B cell (primary cell): Measurements from ENCODE around the gene TBC1D12. TPM values are rescaled to one million over a fixed set of nuclear protein-coding genes. Genes with fewer than 3 reads are reported as not detected.

Experiments
- ATAC-seq: fragments of 200-7000 bp; cut with Tn5 transposase; one replicate; pipeline ENCODE4 v1.10.0; 2021; ENCODE audit warnings: low read depth, mild to moderate bottlenecking, moderate number of reproducible peaks, moderate library complexity
- CTCF ChIA-PET: fragments of 350-600 bp; sonication (Branson Sonifier 250); formaldehyde crosslinking; loops from one replicate; lab custom pipeline; 2021; ENCODE audit warnings: antibody characterized with exemption, inconsistent platforms; lab: Charles Lee
- POLR2A ChIA-PET: fragments of 350-600 bp; sonication (Branson Sonifier 250); formaldehyde crosslinking; loops from one replicate; lab custom pipeline; 2021; ENCODE audit warnings: antibody characterized with exemption; lab: Charles Lee
- DNase-seq: peaks from one replicate; pipeline ENCODE4 v3.0.0; 2013
- H2AFZ ChIP-seq: 2 replicates; pipeline ENCODE4 v1.6.1; 2012; ENCODE audit warnings: mild to moderate bottlenecking, low read depth, low read length; ENCODE audit not compliant: insufficient read depth, poor library complexity, severe bottlenecking
- H3K27ac ChIP-seq, 2 donors: 1 replicate in 1 of 2; 2 replicates in 1 of 2; pipeline ENCODE4 v1.5.1; 2012 to 2013; ENCODE audit warnings: low read length in 2 of 2, mild to moderate bottlenecking in 2 of 2, moderate library complexity in 1 of 2
- H3K27me3 ChIP-seq, 4 experiments: fragments of 200-600 bp in 1 of 4; sonication (generic) in 1 of 4; replicated peaks in 1 of 4; 1 replicate in 2 of 4; 2 replicates in 2 of 4; pipeline versions ENCODE4 v1.6.1 to v1.7.0; 2013 to 2016; ENCODE audit warnings: low read length in 3 of 4, mild to moderate bottlenecking in 2 of 4, mixed read lengths in 1 of 4, moderate library complexity in 1 of 4; ENCODE audit not compliant: insufficient read depth in 4 of 4, control insufficient read depth in 3 of 4; ENCODE audit errors: control extremely low read depth in 1 of 4
- H3K36me3 ChIP-seq, 2 experiments: replicated peaks in 1 of 2; 1 replicate in 1 of 2; 2 replicates in 1 of 2; pipeline versions ENCODE4 v1.6.1 to v1.7.1; 2013; ENCODE audit warnings: low read length in 1 of 2; ENCODE audit not compliant: insufficient read depth in 2 of 2, control insufficient read depth in 1 of 2; ENCODE audit errors: control extremely low read depth in 1 of 2, extremely low read depth in 1 of 2
- H3K4me1 ChIP-seq, 2 donors: fragments of 200-600 bp in 1 of 2; sonication (generic) in 1 of 2; 1 replicate in 1 of 2; 2 replicates in 1 of 2; pipeline versions ENCODE4 v1.5.1 to v1.6.1; 2013 to 2017; ENCODE audit warnings: low read length in 2 of 2; ENCODE audit not compliant: control insufficient read depth in 2 of 2, insufficient read depth in 2 of 2
- H3K4me2 ChIP-seq: replicated peaks from 2 replicates; pipeline ENCODE3; 2012; ENCODE audit warnings: mild to moderate bottlenecking, low read depth, low read length; ENCODE audit not compliant: poor library complexity, severe bottlenecking
- H3K4me3 ChIP-seq, 5 experiments: fragments of 200-600 bp in 1 of 5; sonication (generic) in 1 of 5; 1 replicate in 3 of 5; 2 replicates in 2 of 5; pipeline versions ENCODE4 v1.5.1 to v1.7.0; 2011 to 2016; ENCODE audit warnings: low read length in 4 of 5, mild to moderate bottlenecking in 4 of 5, low read depth in 2 of 5, control low read depth in 1 of 5, moderate library complexity in 1 of 5; ENCODE audit not compliant: insufficient read depth in 1 of 5; ENCODE audit errors: control extremely low read depth in 1 of 5, extremely low read depth in 1 of 5
- H3K79me2 ChIP-seq: fragments of 200-600 bp; sonication (generic); one replicate; pipeline ENCODE4 v1.6.0; 2016; ENCODE audit warnings: low read length; ENCODE audit not compliant: control insufficient read depth, insufficient read depth
- H3K9ac ChIP-seq: fragments of 200-600 bp; sonication (generic); 2 replicates; pipeline ENCODE4 v1.6.1; 2017; ENCODE audit warnings: mild to moderate bottlenecking, low read length, moderate library complexity
- H3K9me3 ChIP-seq, 3 donors: one replicate each; pipeline versions ENCODE4 v1.6.1 to v1.7.1; 2013; ENCODE audit warnings: low read length in 2 of 3; ENCODE audit not compliant: control insufficient read depth in 2 of 3, insufficient read depth in 1 of 3; ENCODE audit errors: control extremely low read depth in 1 of 3
- H4K20me1 ChIP-seq: 2 replicates; pipeline ENCODE4 v1.6.0; 2012; ENCODE audit warnings: mild to moderate bottlenecking, low read length; ENCODE audit not compliant: insufficient read depth, control insufficient read depth, poor library complexity, severe bottlenecking
- H3K27ac Mint-ChIP-seq: one replicate; pipeline ENCODE4 v1.8.0; 2021; ENCODE audit warnings: mixed read lengths
- H3K27me3 Mint-ChIP-seq: one replicate; pipeline ENCODE4 v1.8.0; 2021; ENCODE audit warnings: mixed read lengths
- H3K4me1 Mint-ChIP-seq: one replicate; pipeline ENCODE4 v1.8.0; 2021; ENCODE audit warnings: mixed read lengths
- H3K4me3 Mint-ChIP-seq: one replicate; pipeline ENCODE4 v1.8.0; 2021; ENCODE audit warnings: mixed read lengths
- H3K9me3 Mint-ChIP-seq: one replicate; pipeline ENCODE4 v1.8.0; 2022; ENCODE audit warnings: mixed read lengths; ENCODE audit not compliant: insufficient read depth
- EZH2 ChIP-seq: IDR thresholded peaks from 2 replicates; pipeline ENCODE4 v1.6.1; 2012; ENCODE audit warnings: borderline replicate concordance, low read depth, mild to moderate bottlenecking, moderate library complexity, low read length; ENCODE audit not compliant: insufficient read depth, poor library complexity, severe bottlenecking
- WGBS: methylation state at CpG from one replicate; pipeline ENCODE4 v1.1.5; 2013; ENCODE audit warnings: missing lambda C conversion rate; ENCODE audit not compliant: insufficient coverage; 5-methylcytosine and 5-hydroxymethylcytosine counted together
- intact Hi-C: fragments of 100-400 bp; cut with micrococcal nuclease; formaldehyde crosslinking; loops from one replicate; pipeline ENCODE4 v1.10.0; 2022
- polyA plus RNA-seq: library from polyadenylated mRNA; depleted of rRNA; stranded (reverse); fragments of >200 nt; gene quantifications from 2 replicates; pipeline ENCODE4 v1.2.3, GENCODE V29; 2012
- total RNA-seq, 2 donors: library from RNA; stranded (reverse); fragments of 120-200 nt in 1 of 2; gene quantifications; 1 replicate in 1 of 2; 2 replicates in 1 of 2; pipeline versions ENCODE4 v1.2.3 to v1.2.4, GENCODE V29; 2013 to 2022
- TF ChIP-seq, protein P1 (sequence below): fragments of 200-600 bp; IDR thresholded peaks from one replicate; pipeline ENCODE4 v1.8.0; 2022; ENCODE audit warnings: antibody characterized with exemption, mild to moderate bottlenecking

Gene TBC1D12
- total and polyA plus RNA-seq, 2 donors (not counting 1 experiment from before 2014, with no cell fraction given): 3.1 to 9.3 TPM

DNA sequence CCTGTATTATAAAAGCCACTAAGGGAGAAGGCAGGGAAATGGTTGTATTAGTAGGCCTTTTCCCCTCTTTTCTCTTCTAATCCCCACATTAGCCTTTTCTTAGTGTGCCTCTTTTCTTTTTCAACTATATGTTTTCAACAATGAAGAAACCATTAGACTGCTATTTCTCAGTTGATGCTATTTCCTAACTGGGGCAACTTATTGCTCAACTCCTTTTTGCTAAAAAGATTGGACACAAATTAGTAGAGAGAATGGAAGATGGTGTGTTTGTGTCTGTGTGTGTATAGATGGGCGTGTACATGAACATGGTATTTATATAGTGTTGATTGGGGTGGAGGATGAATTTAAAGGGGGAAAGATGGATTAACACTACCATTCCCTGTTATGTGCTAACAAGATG is 28.4 kb downstream of the TBC1D12 start:
- H3K79me2 ChIP-seq: peaks cover 5% of the 10 kb centered on the region
- Mint-ChIP-seq H3K27ac (no peak overlapping the region), H3K9me3 (peaks cover 2% of the 10 kb centered on the region), H3K4me1 (peaks cover 9% of the 10 kb centered on the region), H3K4me3 (no peak overlapping the region), H3K27me3 (no peaks in the 10 kb centered on the region)
- POLR2A ChIA-PET: no interaction called here
- H3K27ac ChIP-seq: no peak overlapping the region
- no peak overlapping the region for H2AFZ ChIP-seq
- peaks cover 0 to 3% of the 10 kb centered on the region in 2 donors for H3K4me1 ChIP-seq
- ATAC-seq (no peak), DNase-seq (no peak)
- H3K36me3 ChIP-seq: no peaks in the 10 kb centered on the region
- peaks cover 0 to 3% (median 3%) of the 10 kb centered on the region in 3 donors for H3K9me3 ChIP-seq
- no peaks in the 10 kb centered on the region for H4K20me1 ChIP-seq
- WGBS: no CpG with 5 or more reads among the region's 1 CpG
- no peak overlapping the region for H3K4me2 ChIP-seq
- intact Hi-C loops: no loop called here
- no peak overlapping the region for H3K9ac ChIP-seq
- no peak for TF ChIP-seq EZH2
- TF ChIP-seq, protein P1, sequence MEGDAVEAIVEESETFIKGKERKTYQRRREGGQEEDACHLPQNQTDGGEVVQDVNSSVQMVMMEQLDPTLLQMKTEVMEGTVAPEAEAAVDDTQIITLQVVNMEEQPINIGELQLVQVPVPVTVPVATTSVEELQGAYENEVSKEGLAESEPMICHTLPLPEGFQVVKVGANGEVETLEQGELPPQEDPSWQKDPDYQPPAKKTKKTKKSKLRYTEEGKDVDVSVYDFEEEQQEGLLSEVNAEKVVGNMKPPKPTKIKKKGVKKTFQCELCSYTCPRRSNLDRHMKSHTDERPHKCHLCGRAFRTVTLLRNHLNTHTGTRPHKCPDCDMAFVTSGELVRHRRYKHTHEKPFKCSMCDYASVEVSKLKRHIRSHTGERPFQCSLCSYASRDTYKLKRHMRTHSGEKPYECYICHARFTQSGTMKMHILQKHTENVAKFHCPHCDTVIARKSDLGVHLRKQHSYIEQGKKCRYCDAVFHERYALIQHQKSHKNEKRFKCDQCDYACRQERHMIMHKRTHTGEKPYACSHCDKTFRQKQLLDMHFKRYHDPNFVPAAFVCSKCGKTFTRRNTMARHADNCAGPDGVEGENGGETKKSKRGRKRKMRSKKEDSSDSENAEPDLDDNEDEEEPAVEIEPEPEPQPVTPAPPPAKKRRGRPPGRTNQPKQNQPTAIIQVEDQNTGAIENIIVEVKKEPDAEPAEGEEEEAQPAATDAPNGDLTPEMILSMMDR: no peak
- H3K27me3 ChIP-seq: no peaks in the 10 kb centered on the region
- no peak overlapping the region for H3K4me3 ChIP-seq
- CTCF ChIA-PET: interaction anchor here (2.2 kb wide), 1 partner anchor 13 kb away, joined by 10 read pairs; no protein-coding TSS in a partner anchor

DNA sequence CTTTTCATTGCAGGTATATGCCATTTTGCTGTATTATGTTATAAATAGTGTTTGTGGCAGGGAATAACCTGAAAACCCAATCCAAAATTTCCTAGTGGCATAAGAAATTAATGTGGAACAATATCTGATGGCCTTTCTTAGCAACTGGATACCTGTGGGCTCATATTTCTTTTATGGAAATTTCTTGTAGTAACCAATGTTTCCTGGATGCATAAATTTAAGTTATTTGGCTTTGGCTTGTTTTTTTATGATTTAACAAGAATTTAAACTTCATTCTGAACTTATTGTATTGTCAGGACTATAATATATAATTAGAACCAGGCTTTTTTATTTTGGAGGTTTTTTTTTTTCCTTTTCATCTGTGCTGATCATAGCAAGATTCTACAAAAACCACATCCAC is 30.1 kb downstream of the TBC1D12 start:
- peaks cover 5% of the 10 kb centered on the region for H3K4me1 Mint-ChIP-seq
- no peaks in the 10 kb centered on the region for H4K20me1 ChIP-seq
- H3K79me2 ChIP-seq: peaks cover 5% of the 10 kb centered on the region
- ChIA-PET POLR2A (no interaction called here), CTCF (interaction anchor here (2.2 kb wide), 1 partner anchor 11 kb away, joined by 10 read pairs; no protein-coding TSS in a partner anchor)
- H3K9ac ChIP-seq: no peak overlapping the region
- no peak overlapping the region for H3K4me3 ChIP-seq
- DNase-seq (no peak), ATAC-seq (no peak)
- intact Hi-C loops: no loop called here
- H3K4me1 ChIP-seq: no peaks in the 10 kb centered on the region
- no peak overlapping the region for H3K4me2 ChIP-seq
- no peaks in the 10 kb centered on the region for H3K36me3 ChIP-seq
- H2AFZ ChIP-seq: no peak overlapping the region
- H3K27me3 ChIP-seq: no peaks in the 10 kb centered on the region
- TF ChIP-seq, protein P1: no peak
- no peak for TF ChIP-seq EZH2
- no peaks in the 10 kb centered on the region for H3K27me3 Mint-ChIP-seq
- H3K27ac Mint-ChIP-seq: no peak overlapping the region
- no peaks in the 10 kb centered on the region for H3K9me3 Mint-ChIP-seq
- H3K9me3 ChIP-seq: peaks cover 0 to 12% (median 5%) of the 10 kb centered on the region in 3 donors
- H3K27ac ChIP-seq: no peak overlapping the region
- no peak overlapping the region for H3K4me3 Mint-ChIP-seq
